Left ventricle myocardium inferior (tissue), 1 donor: Measurements from ENCODE around the gene PAFAH1B2. TPM values are rescaled to one million over a fixed set of nuclear protein-coding genes. Genes with fewer than 3 reads are reported as not detected.

Source experiments
- DNase-seq: peaks from one replicate; pipeline ENCODE4 v3.0.0-alpha.2; 2020
- H3K27ac ChIP-seq: fragments of 200-600 bp; replicated peaks from 2 replicates; pipeline ENCODE4 v1.8.0; 2021
- H3K27me3 ChIP-seq: fragments of 200-600 bp; 2 replicates; pipeline ENCODE4 v1.8.0; 2021; ENCODE audit warnings: low read depth
- H3K36me3 ChIP-seq: fragments of 200-600 bp; 2 replicates; pipeline ENCODE4 v1.8.0; 2021
- H3K4me1 ChIP-seq: fragments of 200-600 bp; 2 replicates; pipeline ENCODE4 v1.8.0; 2021
- H3K4me3 ChIP-seq: fragments of 200-600 bp; 2 replicates; pipeline ENCODE4 v1.8.0; 2021; ENCODE audit warnings: mild to moderate bottlenecking, moderate library complexity
- H3K9me3 ChIP-seq: fragments of 200-600 bp; replicated peaks from 2 replicates; pipeline ENCODE4 v1.8.0; 2021
- CTCF ChIP-seq: fragments of 200-600 bp; IDR thresholded peaks from 2 replicates; pipeline ENCODE4 v1.8.0; 2021; ENCODE audit warnings: antibody characterized with exemption, mild to moderate bottlenecking, borderline replicate concordance
- intact Hi-C: fragments of 100-400 bp; cut with micrococcal nuclease; formaldehyde crosslinking; loops from one replicate; pipeline ENCODE4 v1.11.0; 2022
- total RNA-seq: library from RNA; stranded (reverse); fragmentation: NEBNext Ultra II Directional; extraction: Animal tissue kit (Norgen Biotek cat#: 25700); gene quantifications from one replicate; pipeline ENCODE4 v1.2.1, GENCODE V29; 2021
- donor health status: DM: no; HTN: yes; CAD: no; lungs with severe emphysema.

PAFAH1B2 gene
- total RNA-seq, 1 donor from 2014 or later: 51.5 TPM

DNA sequence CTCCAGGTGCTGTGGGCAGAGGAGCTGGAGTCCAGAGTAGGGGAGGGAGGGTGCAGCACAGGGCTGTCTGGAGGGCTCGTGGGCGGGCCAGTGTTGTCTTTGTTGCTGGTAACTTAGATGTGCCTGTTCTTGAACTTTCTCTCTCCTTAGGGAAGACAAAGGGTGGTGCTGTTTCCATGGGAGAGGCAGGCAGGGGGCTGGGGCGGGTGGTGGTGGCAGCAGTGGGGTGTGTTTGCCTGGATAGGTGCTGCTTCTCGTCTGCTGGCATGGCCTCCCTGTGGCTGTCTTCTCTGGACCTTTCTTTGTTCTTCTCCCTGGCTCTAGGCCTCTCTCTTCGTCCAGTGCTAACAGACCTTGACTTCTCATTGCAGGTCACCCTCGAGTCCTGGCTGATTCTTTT is 42.9 kb downstream of the PAFAH1B2 start:
- intact Hi-C loops: no loop called here
- no peak overlapping the region for H3K27ac ChIP-seq
- peaks cover 88% of the 10 kb centered on the region for H3K36me3 ChIP-seq

DNA sequence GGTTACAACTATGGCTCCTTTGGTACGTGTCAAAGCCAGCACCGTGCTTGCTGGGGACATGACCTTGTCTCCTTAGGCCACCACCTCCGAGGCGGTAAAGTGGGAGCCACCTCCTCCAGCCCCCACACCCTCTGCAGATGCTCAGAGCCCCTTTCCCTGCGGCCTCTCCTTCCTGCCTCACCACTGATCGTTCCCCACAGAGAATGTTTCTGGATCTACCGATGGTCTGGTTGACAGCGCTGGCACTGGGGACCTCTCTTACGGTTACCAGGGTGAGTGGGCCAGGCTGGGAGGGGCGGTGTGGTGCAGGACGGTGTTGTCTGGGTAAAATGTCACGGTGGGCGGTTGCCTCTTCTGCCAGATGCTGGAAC is 43.3 kb downstream of the PAFAH1B2 start:
- no peak for DNase-seq
- no peaks in the 10 kb centered on the region for H3K4me1 ChIP-seq
- no peak overlapping the region for H3K27ac ChIP-seq
- TF ChIP-seq CTCF: no peak
- no peak overlapping the region for H3K4me3 ChIP-seq
- intact Hi-C loops: no loop called here
- H3K9me3 ChIP-seq: no peaks in the 10 kb centered on the region
- H3K27me3 ChIP-seq: no peaks in the 10 kb centered on the region
- H3K36me3 ChIP-seq: peaks cover 88% of the 10 kb centered on the region

More for the DNA sequence above, 42.9 kb downstream of the PAFAH1B2 start:
- no peaks in the 10 kb centered on the region for H3K27me3 ChIP-seq
- TF ChIP-seq CTCF: no peak
- DNase-seq: no peak
- no peaks in the 10 kb centered on the region for H3K9me3 ChIP-seq
- H3K4me1 ChIP-seq: no peaks in the 10 kb centered on the region
- no peak overlapping the region for H3K4me3 ChIP-seq

DNA sequence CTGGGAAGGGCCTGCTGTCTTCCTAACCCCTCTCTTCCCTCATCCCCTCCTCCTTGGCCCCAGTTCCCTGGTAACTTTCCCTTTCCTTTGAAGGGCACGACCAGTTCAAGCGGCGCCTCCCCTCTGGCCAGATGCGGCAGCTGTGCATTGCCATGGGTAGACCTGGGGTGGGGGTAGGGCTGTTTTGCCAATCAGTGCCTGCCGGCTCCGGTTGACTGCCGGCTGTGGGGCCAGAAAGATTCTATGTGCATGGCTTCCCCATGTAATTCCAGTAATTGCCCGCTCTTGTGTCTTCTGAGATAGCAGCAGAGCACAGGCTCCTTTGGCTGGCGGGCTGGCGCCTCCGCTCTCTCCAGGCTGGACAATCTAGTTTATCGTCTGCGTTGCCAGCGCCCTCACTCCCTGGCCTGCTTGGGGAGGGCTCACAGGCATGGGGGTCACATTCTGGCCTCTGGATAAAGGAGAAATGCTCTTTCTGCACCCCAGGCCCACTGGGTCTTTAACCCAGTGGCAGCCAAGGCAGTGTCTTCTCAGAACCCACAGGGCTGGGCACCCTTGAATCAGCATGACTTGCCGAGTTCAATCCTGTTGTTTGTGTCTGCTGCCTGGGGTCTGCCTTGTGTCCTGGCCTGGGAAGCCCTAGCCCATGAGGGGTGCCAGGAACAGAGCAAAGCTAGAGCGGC is 43.9 kb downstream of the PAFAH1B2 start:
- DNase-seq: no peak
- Histone ChIP-seq H3K27ac (no peak overlapping the region), H3K36me3 (peaks cover 88% of the 10 kb centered on the region), H3K9me3 (no peaks in the 10 kb centered on the region), H3K27me3 (no peaks in the 10 kb centered on the region), H3K4me3 (no peak overlapping the region), H3K4me1 (no peaks in the 10 kb centered on the region)
- no peak for TF ChIP-seq CTCF
- intact Hi-C loops: no loop called here

DNA sequence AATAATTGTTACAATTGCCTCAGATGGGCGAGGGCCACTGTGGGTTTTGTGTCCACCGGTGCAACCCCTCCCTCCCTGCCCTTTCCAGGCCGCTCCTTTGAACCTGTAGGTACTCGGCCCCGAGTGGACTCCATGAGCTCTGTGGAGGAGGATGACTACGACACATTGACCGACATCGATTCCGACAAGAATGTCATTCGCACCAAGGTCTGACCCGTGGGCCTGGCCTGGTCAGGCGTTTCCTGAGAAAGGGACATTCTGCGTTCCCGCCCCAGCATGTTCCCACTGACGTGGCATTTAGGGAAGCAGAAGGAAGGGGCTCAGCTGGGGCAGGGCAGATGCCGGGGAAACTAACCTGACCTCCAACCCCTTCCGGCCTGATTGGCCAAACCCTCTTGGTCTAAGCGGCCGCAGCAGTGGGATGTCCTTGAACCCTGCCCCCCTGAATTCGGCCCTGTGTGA is 44.6 kb downstream of the PAFAH1B2 start:
- no peaks in the 10 kb centered on the region for H3K27me3 ChIP-seq
- peak overlapping the region; percentile 23 for H3K27ac ChIP-seq
- H3K4me3 ChIP-seq: no peak overlapping the region
- intact Hi-C loops: no loop called here
- H3K36me3 ChIP-seq: peaks cover 88% of the 10 kb centered on the region
- H3K4me1 ChIP-seq: no peaks in the 10 kb centered on the region
- no peak for DNase-seq
- no peak for TF ChIP-seq CTCF
- H3K9me3 ChIP-seq: no peaks in the 10 kb centered on the region

GRCh38 chr11:117189191-117189940 is 45.3 kb downstream of the PAFAH1B2 start:
- no peaks in the 10 kb centered on the region for H3K27me3 ChIP-seq
- no peaks in the 10 kb centered on the region for H3K4me1 ChIP-seq
- H3K27ac ChIP-seq: peak overlapping the region; percentile 23
- H3K4me3 ChIP-seq: no peak overlapping the region
- intact Hi-C loops: no loop called here
- no peak for TF ChIP-seq CTCF
- peaks cover 88% of the 10 kb centered on the region for H3K36me3 ChIP-seq
- H3K9me3 ChIP-seq: no peaks in the 10 kb centered on the region
- DNase-seq: no peak
